K562 (cell line): Measurements from ENCODE around the gene NR1H2. TPM values are rescaled to one million over a fixed set of nuclear protein-coding genes. Genes with fewer than 3 reads are reported as not detected.

Experiments used
- ATAC-seq: fragments of 200-7000 bp; cut with Tn5 transposase; 3 replicates; pipeline ENCODE4 v1.9.1; 2020; ENCODE audit warnings: moderate library complexity
- BruUV-seq: library from RNA; stranded (reverse); fragments of 400-500 nt; replicated peaks from 2 replicates; lab custom pipeline; 2021; lab: Mats Ljungman, UMichigan
- CTCF ChIA-PET: fragments of 300-600 bp; formaldehyde crosslinking; extraction: SDS; loops from one replicate; lab custom pipeline; 2021; ENCODE audit warnings: low intra/inter-chr PET ratio; lab: Yijun Ruan, JAX
- POLR2A ChIA-PET: fragments of 300-600, 350-650 bp; sonication (Branson Sonifier 250); formaldehyde crosslinking; extraction: SDS; loops from one replicate; lab custom pipeline; 2021; ENCODE audit warnings: antibody characterized with exemption, inconsistent platforms; lab: Yijun Ruan, JAX
- DNase-seq, 4 experiments: peaks; one replicate each; pipeline versions ENCODE4 v3.0.0 to v3.0.0-alpha.2; 2011 to 2018; ENCODE audit warnings: low spot score in 3 of 4, mixed read lengths in 3 of 4; ENCODE audit errors: extremely low read depth in 1 of 4
- FAIRE-seq: peaks from 2 replicates; lab custom pipeline; 2011; peaks lifted over from hg19 to GRCh38; lab: Jason Lieb, UNC
- H2AFZ ChIP-seq: 2 replicates; pipeline ENCODE4 v1.6.0; 2011; ENCODE audit warnings: low read depth, low read length, control low read depth, inconsistent platforms
- H3K27ac ChIP-seq: fragments of 200-600 bp; 3 replicates; pipeline ENCODE4 v1.8.0; 2011; ENCODE audit warnings: low read depth, mild to moderate bottlenecking, control low read depth, inconsistent platforms, low read length, moderate library complexity, mixed read lengths; ENCODE audit errors: extremely low read depth
- H3K27me3 ChIP-seq, 2 experiments: fragments of 300-600 bp in 1 of 2; 2 replicates in 1 of 2; 3 replicates in 1 of 2; pipeline versions ENCODE4 v1.6.0 to v1.8.0; 2011; ENCODE audit warnings: inconsistent platforms in 2 of 2, low read length in 2 of 2, mild to moderate bottlenecking in 1 of 2, mixed read lengths in 1 of 2, moderate library complexity in 1 of 2; ENCODE audit not compliant: control insufficient read depth in 2 of 2, insufficient read depth in 2 of 2
- H3K36me3 ChIP-seq: fragments of 300-600 bp; 3 replicates; pipeline ENCODE4 v1.8.0; 2011; ENCODE audit warnings: mild to moderate bottlenecking, low read length, inconsistent platforms; ENCODE audit not compliant: control insufficient read depth, insufficient read depth
- H3K4me1 ChIP-seq, 2 experiments: fragments of 200-600 bp in 1 of 2; replicated peaks in 1 of 2; 2 replicates in 1 of 2; 3 replicates in 1 of 2; pipeline versions ENCODE4 v1.5.1 to v1.8.0; 2011; ENCODE audit warnings: inconsistent platforms in 2 of 2, low read length in 2 of 2, mild to moderate bottlenecking in 1 of 2, mixed read lengths in 1 of 2, moderate library complexity in 1 of 2; ENCODE audit not compliant: control insufficient read depth in 2 of 2, insufficient read depth in 2 of 2
- H3K4me2 ChIP-seq: 2 replicates; pipeline ENCODE4 v1.6.1; 2011; ENCODE audit warnings: low read length, control low read depth, inconsistent platforms, mixed read lengths; ENCODE audit not compliant: insufficient read depth
- H3K4me3 ChIP-seq: fragments of 200-600 bp; sonication (generic), shearing (Covaris generic); 2 replicates; pipeline ENCODE4 v1.5.1; 2016; ENCODE audit warnings: control low read depth, inconsistent platforms
- H3K79me2 ChIP-seq: fragments of 200-600 bp; 3 replicates; pipeline ENCODE4 v1.8.0; 2011; ENCODE audit warnings: low read length, inconsistent platforms; ENCODE audit not compliant: control insufficient read depth, insufficient read depth
- H3K9ac ChIP-seq, 2 experiments: 2 replicates each; pipeline versions ENCODE4 v1.6.0 to v1.6.1; 2011; ENCODE audit warnings: low read depth in 2 of 2, low read length in 2 of 2, control low read depth in 1 of 2, inconsistent platforms in 1 of 2, mild to moderate bottlenecking in 1 of 2, mixed read lengths in 1 of 2; ENCODE audit not compliant: insufficient read depth in 1 of 2
- H3K9me1 ChIP-seq: one replicate; pipeline ENCODE4 v1.6.0; 2011; ENCODE audit warnings: inconsistent platforms, mild to moderate bottlenecking, low read length, moderate library complexity; ENCODE audit not compliant: control insufficient read depth, insufficient read depth
- H3K9me3 ChIP-seq: replicated peaks from 2 replicates; pipeline ENCODE4 v1.5.1; 2011; ENCODE audit warnings: low read depth, low read length, inconsistent platforms; ENCODE audit not compliant: control insufficient read depth, insufficient read depth
- H4K20me1 ChIP-seq: replicated peaks from 2 replicates; pipeline ENCODE4 v1.6.1; 2011; ENCODE audit warnings: low read length, inconsistent platforms, mixed read lengths; ENCODE audit not compliant: control insufficient read depth, insufficient read depth
- ATF3 ChIP-seq, 2 experiments: fragments of 450-650 bp in 1 of 2; sonication (generic) in 1 of 2; formaldehyde crosslinking in 1 of 2; IDR thresholded peaks in 1 of 2; conservative IDR thresholded peaks in 1 of 2; 2 replicates each; pipeline versions ENCODE4 v1.6.1 to v1.8.1; 2016 to 2023; ENCODE audit warnings: mild to moderate bottlenecking in 2 of 2, moderate library complexity in 2 of 2, inconsistent platforms in 1 of 2, missing genetic modification reagents in 1 of 2
- C11orf30 ChIP-seq: fragments of 450-650 bp; IDR thresholded peaks from 2 replicates; pipeline ENCODE4 v1.6.1; 2016; ENCODE audit warnings: low read depth, mild to moderate bottlenecking
- DNMT1 ChIP-seq: fragments of 450-650 bp; IDR thresholded peaks from 2 replicates; pipeline ENCODE4 v1.6.1; 2016; ENCODE audit warnings: antibody characterized with exemption, mild to moderate bottlenecking
- EGR1 ChIP-seq: fragments of 450-650 bp; conservative IDR thresholded peaks from 2 replicates; pipeline ENCODE4 v1.6.1; 2017; ENCODE audit warnings: mild to moderate bottlenecking
- FOXK2 ChIP-seq, 2 experiments: fragments of 450-650 bp; IDR thresholded peaks in 1 of 2; conservative IDR thresholded peaks in 1 of 2; 2 replicates each; pipeline ENCODE4 v1.6.1; 2016; ENCODE audit warnings: low read depth in 2 of 2, mild to moderate bottlenecking in 1 of 2
- FOXP4 ChIP-seq: sonication (generic); formaldehyde crosslinking; IDR thresholded peaks from 2 replicates; pipeline ENCODE4 v1.8.0; 2022; ENCODE audit warnings: mild to moderate bottlenecking, missing genetic modification reagents, borderline replicate concordance
- HCFC1 ChIP-seq: IDR thresholded peaks from 2 replicates; pipeline ENCODE4 v1.6.1; 2012; ENCODE audit warnings: low read depth, low read length, improper control_type of control experiment
- MBD2 ChIP-seq: sonication (generic); IDR thresholded peaks from 2 replicates; pipeline ENCODE4 v1.6.1; 2016; ENCODE audit warnings: low read depth, borderline replicate concordance
- NFRKB ChIP-seq: fragments of 450-650 bp; IDR thresholded peaks from 2 replicates; pipeline ENCODE4 v1.6.1; 2016; ENCODE audit warnings: low read depth
- PRDM10 ChIP-seq: fragments of 450-650 bp; IDR thresholded peaks from 2 replicates; pipeline ENCODE4 v1.6.1; 2018; ENCODE audit not compliant: partially characterized antibody
- RB1 ChIP-seq: fragments of 450-650 bp; IDR thresholded peaks from 2 replicates; pipeline ENCODE4 v1.6.1; 2017; ENCODE audit warnings: low read depth, mild to moderate bottlenecking
- SUPT5H ChIP-seq: fragments of 450-650 bp; IDR thresholded peaks from 2 replicates; pipeline ENCODE4 v1.6.1; 2016
- XRCC4 ChIP-seq: IDR thresholded peaks from one replicate; pipeline ENCODE4 v1.6.1; 2011; ENCODE audit not compliant: insufficient read depth, insufficient read length; ENCODE audit errors: extremely low read depth
- WGBS: fragments of 100-300 bp; shearing (Covaris generic); methylation state at CpG from one replicate; pipeline ENCODE4 v1.1.6; 2016; ENCODE audit warnings: low coverage, mixed read lengths; ENCODE audit not compliant: insufficient coverage; ENCODE audit errors: missing lambda C conversion rate; 5-methylcytosine and 5-hydroxymethylcytosine counted together
- in situ Hi-C: fragments of 300-500 bp; cut with MboI; formaldehyde crosslinking; loops from 4 replicates; pipeline ENCODE4 v1.15.0; 2018; ENCODE audit warnings: inconsistent platforms, mixed read lengths
- intact Hi-C: fragments of 100-400 bp; cut with micrococcal nuclease; formaldehyde crosslinking; loops from 2 replicates; pipeline ENCODE4 v1.14.2; 2022
- polyA plus RNA-seq, 8 experiments: library from polyadenylated mRNA; depleted of rRNA in 4 of 8; stranded (reverse) in 5 of 8; unstranded in 3 of 8; fragments of >200 nt; fragmentation: Nextera tagmentation in 2 of 8; fragmentation: Illumina TruSeq in 1 of 8; extraction: Ambion mirVana in 2 of 8; extraction: Trizol in 1 of 8; gene quantifications; 2 replicates each; pipeline versions ENCODE4 v1.2.1 to v1.2.3, GENCODE V29; 2011 to 2014; ENCODE audit warnings: inconsistent platforms in 1 of 8, missing spikeins in 1 of 8
- total RNA-seq, 7 experiments: library from RNA; depleted of rRNA in 6 of 7; stranded (reverse); fragments of >200 nt in 6 of 7; fragmentation: Illumina TruSeq in 2 of 7; extraction: Trizol in 2 of 7; gene quantifications; 2 replicates each; pipeline versions ENCODE4 v1.2.1 to v1.2.3, GENCODE V29; 2011 to 2021; ENCODE audit warnings: low replicate concordance in 1 of 7

NR1H2 gene
- total and polyA plus RNA-seq, 9 of the 15 experiments (the other 6 are each of a cell fraction or from before 2014, with no cell fraction given), result 0.11 to 73.8 (median 24.0) TPM

- TF ChIP-seq FOXP4 (CRISPR knock-in tag), result no peak
- TF ChIP-seq NFRKB, result no peak
- TF ChIP-seq SUPT5H, result no peak
- peak; percentile 80 for TF ChIP-seq C11orf30
- no peak for TF ChIP-seq XRCC4
- no peak for TF ChIP-seq DNMT1
Observed at GRCh38 chr19:50332244-50333038, 43.8 kb upstream of the NR1H2 start (continued).

- Histone ChIP-seq H3K79me2 (peaks cover 30% of the 10 kb centered on the region), H3K27ac (peak overlapping the region; percentile 95), H3K36me3 (no peaks in the 10 kb centered on the region; the same call in 2 of the 3 replicates), H3K9me3 (no peaks in the 10 kb centered on the region), H2AFZ (peak overlapping the region; percentile 94), H4K20me1 (no peaks in the 10 kb centered on the region), H3K4me1 (peaks cover 38 to 59% of the 10 kb centered on the region in 2 experiments; a peak in 4 of 5 replicates), H3K9ac (peak overlapping the region; percentile 82 to 93), H3K4me2 (peak overlapping the region; percentile 89), H3K9me1 (no peaks in the 10 kb centered on the region), H3K27me3 (no peaks in the 10 kb centered on the region), H3K4me3 (peak overlapping the region; percentile 41)
- ChIA-PET POLR2A (interaction anchor here (1.0 kb wide), 1 partner anchor 180 kb away, joined by 3 read pairs; no protein-coding TSS in a partner anchor), CTCF (no interaction called here)
- DNase-seq (peak; percentile 71 to 98 (median 82)), ATAC-seq (peak; percentile 70), FAIRE-seq (peak; percentile 91)
- in situ Hi-C loops, result loop anchor here (10.0 kb wide), 1 partner anchor 1218 kb away; the partner anchor contains the start of genes C19orf73, LIN7B and PPFIA3
- under 1% methylated on average over 31 of the region's 34 CpGs for WGBS
- intact Hi-C loops, result no loop called here
- BruUV-seq, result no TSS peak
- TF ChIP-seq FOXK2 (conservative IDR thresholded peaks at IDR 0.05 in 1 of 2, IDR thresholded peaks at IDR 0.05 in 1 of 2; ENCODE audit: low read depth in 2 of 2) (peak; percentile 89 to 93), RB1 (peak; percentile 21; the same call in 1 of the 2 replicates), EGR1 (peak; percentile 100), ATF3 (IDR thresholded peaks at IDR 0.05) (peak; percentile 87), ATF3 (CRISPR knock-in tag; conservative IDR thresholded peaks at IDR 0.05) (no peak), HCFC1 (peak; percentile 99), MBD2 (peak; percentile 73), PRDM10 (peak; percentile 27)
Observed at GRCh38 chr19:50333235-50333736, 43.0 kb upstream of the NR1H2 start.
